ENCODE results near the gene ID2. TPM values are rescaled to one million over a fixed set of nuclear protein-coding genes. Genes with fewer than 3 reads are reported as not detected.

The ID2 gene
- total and polyA plus RNA-seq, 8 donors = 40.6 to 255 (median 117) TPM

DNA sequence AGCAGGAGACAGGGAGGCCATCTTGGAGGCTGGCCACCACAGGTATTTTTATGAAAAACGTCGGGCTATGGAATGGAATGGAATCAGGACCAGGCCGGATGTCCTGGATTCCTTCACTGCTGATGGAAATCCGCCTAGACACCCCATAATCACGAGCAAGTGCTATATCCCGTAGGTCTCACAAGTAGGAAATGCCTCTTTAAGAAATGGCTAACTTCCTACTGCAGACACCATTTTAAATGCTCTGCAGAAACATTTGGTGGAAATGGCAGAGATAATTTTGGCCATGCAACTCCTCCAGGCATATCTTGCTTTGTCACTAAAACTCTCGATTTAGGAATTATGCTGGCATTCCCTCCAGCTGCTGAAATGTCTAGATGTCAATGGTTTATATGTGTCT lies 18.0 kb downstream of the ID2 start:
- Histone ChIP-seq H3K27me3 (no peaks in the 10 kb centered on the region), H3K9me3 (peaks cover 0 to 15% (median 4%) of the 10 kb centered on the region in 4 donors), H3K27ac (no peak overlapping the region), H3K4me3 (no peak overlapping the region), H3K36me3 (no peaks in the 10 kb centered on the region), H3K4me1 (no peaks in the 10 kb centered on the region)
- DNase-seq = no peak
- intact Hi-C loops (cut with DNase I; ENCODE audit: low total_unique reads) = no loop called here
- 84 to 95% (median 90%) methylated on average over 7 of the region's 7 CpGs for WGBS, 5 donors
- TF ChIP-seq EP300 (IDR thresholded peaks at IDR 0.05) (no peak), POLR2A (IDR thresholded peaks at IDR 0.05) (no peak), CTCF (IDR thresholded peaks at IDR 0.05) (no peak), POLR2AphosphoS5 (IDR thresholded peaks at IDR 0.05) (no peak)

GRCh38 chr2:8701681-8702379 lies 20.0 kb downstream of the ID2 start:
- no peak for DNase-seq
- TF ChIP-seq POLR2A (IDR thresholded peaks at IDR 0.05) (no peak), CTCF (IDR thresholded peaks at IDR 0.05) (no peak), EP300 (IDR thresholded peaks at IDR 0.05) (no peak), POLR2AphosphoS5 (IDR thresholded peaks at IDR 0.05) (no peak)
- Histone ChIP-seq H3K36me3 (no peaks in the 10 kb centered on the region), H3K4me1 (no peaks in the 10 kb centered on the region), H3K27me3 (no peaks in the 10 kb centered on the region), H3K9me3 (peaks cover 0 to 15% (median 4%) of the 10 kb centered on the region in 4 donors), H3K27ac (no peak overlapping the region), H3K4me3 (no peak overlapping the region)
- intact Hi-C loops (cut with DNase I; ENCODE audit: low total_unique reads) = no loop called here
- WGBS, 5 donors = 80 to 91% (median 88%) methylated on average over 16 of the region's 16 CpGs

GRCh38 chr2:8704906-8705305 lies 23.1 kb downstream of the ID2 start:
- intact Hi-C loops (cut with DNase I; ENCODE audit: low total_unique reads) = no loop called here
- Histone ChIP-seq H3K27me3 (no peaks in the 10 kb centered on the region), H3K27ac (no peak overlapping the region), H3K4me3 (no peak overlapping the region), H3K36me3 (no peaks in the 10 kb centered on the region), H3K4me1 (no peaks in the 10 kb centered on the region), H3K9me3 (no peaks in the 10 kb centered on the region)
- 57 to 71% (median 64%) methylated on average over 3 of the region's 3 CpGs for WGBS, 5 donors
- DNase-seq = no peak
- TF ChIP-seq POLR2AphosphoS5 (IDR thresholded peaks at IDR 0.05) (no peak), POLR2A (IDR thresholded peaks at IDR 0.05) (no peak), CTCF (IDR thresholded peaks at IDR 0.05) (no peak), EP300 (IDR thresholded peaks at IDR 0.05) (no peak)

DNA sequence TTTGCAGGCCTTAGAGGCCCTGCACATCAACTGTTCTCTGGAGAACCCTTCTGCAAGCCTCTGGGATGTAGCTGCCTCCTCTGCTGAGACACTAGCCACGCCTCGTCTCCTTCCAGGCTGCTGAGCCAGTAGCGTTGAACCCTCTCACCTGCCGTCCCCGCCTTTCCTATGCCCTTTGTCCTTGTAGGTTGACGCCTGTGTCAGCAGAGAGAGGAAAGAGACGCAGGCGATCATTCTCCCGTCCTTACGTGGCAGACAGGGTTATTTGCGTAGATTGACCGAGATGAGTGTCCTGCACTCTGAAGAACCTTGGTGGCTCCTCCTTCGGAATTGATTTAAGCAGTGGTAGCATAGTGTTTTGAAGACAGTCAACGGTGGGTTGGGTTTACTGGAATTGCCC lies 27.8 kb downstream of the ID2 start:
- H3K9me3 ChIP-seq = no peaks in the 10 kb centered on the region
- no peak for DNase-seq
- no peaks in the 10 kb centered on the region for H3K27me3 ChIP-seq
- no peaks in the 10 kb centered on the region for H3K36me3 ChIP-seq
- no peak for TF ChIP-seq POLR2AphosphoS5 (IDR thresholded peaks at IDR 0.05)
- no peak for TF ChIP-seq EP300 (IDR thresholded peaks at IDR 0.05)
- no peak for TF ChIP-seq POLR2A (IDR thresholded peaks at IDR 0.05)
- TF ChIP-seq CTCF (IDR thresholded peaks at IDR 0.05) = no peak
- no peak overlapping the region for H3K27ac ChIP-seq
- WGBS, 5 donors = 75 to 86% (median 86%) methylated on average over 14 of the region's 14 CpGs
- H3K4me3 ChIP-seq = no peak overlapping the region
- intact Hi-C loops (cut with DNase I; ENCODE audit: low total_unique reads) = no loop called here
- H3K4me1 ChIP-seq = no peaks in the 10 kb centered on the region
